ENCODE measurements around the gene AFG3L2.

Gene AFG3L2

GRCh38 chr18:12397793-12398192 is 20.8 kb upstream of the AFG3L2 start:
- no peak for DNase-seq (ENCODE audit: low read depth)
- no peak overlapping the region for H3K4me3 ChIP-seq (ENCODE audit: low read length)
- no peak for TF ChIP-seq CTCF (conservative IDR thresholded peaks at IDR 0.05; ENCODE audit: low read length)

- TF ChIP-seq CTCF (conservative IDR thresholded peaks at IDR 0.05; ENCODE audit: low read length): no peak
- H3K4me3 ChIP-seq (ENCODE audit: low read length): no peak overlapping the region
- DNase-seq (ENCODE audit: low read depth): no peak
Observed at GRCh38 chr18:12397254-12397653, 20.2 kb upstream of the AFG3L2 start.

DNA sequence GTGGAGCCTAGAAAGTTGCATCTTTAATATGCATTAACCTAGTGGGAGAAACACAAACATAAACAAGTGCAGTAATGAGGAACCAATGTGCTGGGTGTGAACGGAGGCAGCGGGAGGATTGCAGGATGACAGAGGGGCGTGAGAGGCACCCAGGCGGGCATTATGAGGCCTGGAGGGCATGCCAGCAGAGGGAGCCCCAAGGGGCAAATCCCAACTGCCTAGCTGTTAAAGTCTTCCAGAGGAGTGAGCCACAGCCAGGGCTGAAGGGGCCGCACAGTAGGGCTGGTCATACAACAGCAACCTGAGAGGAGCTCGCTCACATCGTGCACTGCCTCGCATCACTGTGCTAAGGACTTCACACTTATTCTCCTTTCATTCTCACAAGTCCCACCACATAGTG is 17.4 kb upstream of the AFG3L2 start:
- DNase-seq (ENCODE audit: low read depth): no peak
- H3K4me3 ChIP-seq (ENCODE audit: low read length): no peak overlapping the region
- peak; percentile 49 for TF ChIP-seq CTCF (conservative IDR thresholded peaks at IDR 0.05; ENCODE audit: low read length)

DNA sequence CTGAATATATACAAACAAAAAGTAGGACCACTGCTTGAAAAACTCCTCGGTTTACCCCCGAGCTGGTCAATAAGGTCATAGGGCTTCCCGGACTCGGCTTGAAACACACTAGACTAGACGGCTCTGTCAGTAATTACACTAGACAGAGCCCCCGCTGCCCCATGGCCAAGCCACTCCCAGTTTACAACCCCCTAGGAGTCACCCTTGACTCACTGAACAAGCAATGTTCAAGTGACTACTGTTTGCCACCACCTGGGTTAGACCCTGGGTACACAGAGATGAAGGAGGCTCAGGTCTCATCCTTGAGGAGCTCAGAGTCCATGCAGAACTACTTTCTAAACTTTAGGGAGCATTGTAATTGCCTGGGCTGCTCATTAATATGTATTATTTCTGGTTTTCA is 17.0 kb upstream of the AFG3L2 start:
- no peak overlapping the region for H3K4me3 ChIP-seq (ENCODE audit: low read length)
- DNase-seq (ENCODE audit: low read depth): no peak
- TF ChIP-seq CTCF (conservative IDR thresholded peaks at IDR 0.05; ENCODE audit: low read length): no peak

DNA sequence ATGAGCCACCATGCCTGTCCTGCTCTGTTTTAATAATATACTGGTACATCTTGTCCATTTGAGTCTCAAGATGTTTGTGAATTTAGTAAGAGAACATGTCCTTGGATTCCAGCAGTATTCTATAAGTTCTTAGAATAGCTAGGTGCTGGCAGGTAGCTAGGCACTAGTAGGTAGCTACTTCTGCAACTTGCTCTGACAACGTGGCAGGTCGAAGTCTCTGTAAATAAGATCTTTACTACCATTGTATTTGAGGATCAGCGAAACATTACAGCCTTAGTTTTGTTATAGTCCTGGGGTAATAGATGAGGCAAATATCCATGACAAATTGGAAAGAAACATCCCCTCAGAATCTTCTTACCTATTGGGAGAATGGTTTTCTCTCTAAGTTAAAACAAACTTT is 16.5 kb upstream of the AFG3L2 start:
- no peak for TF ChIP-seq CTCF (conservative IDR thresholded peaks at IDR 0.05; ENCODE audit: low read length)
- no peak for DNase-seq (ENCODE audit: low read depth)
- H3K4me3 ChIP-seq (ENCODE audit: low read length): no peak overlapping the region

DNA sequence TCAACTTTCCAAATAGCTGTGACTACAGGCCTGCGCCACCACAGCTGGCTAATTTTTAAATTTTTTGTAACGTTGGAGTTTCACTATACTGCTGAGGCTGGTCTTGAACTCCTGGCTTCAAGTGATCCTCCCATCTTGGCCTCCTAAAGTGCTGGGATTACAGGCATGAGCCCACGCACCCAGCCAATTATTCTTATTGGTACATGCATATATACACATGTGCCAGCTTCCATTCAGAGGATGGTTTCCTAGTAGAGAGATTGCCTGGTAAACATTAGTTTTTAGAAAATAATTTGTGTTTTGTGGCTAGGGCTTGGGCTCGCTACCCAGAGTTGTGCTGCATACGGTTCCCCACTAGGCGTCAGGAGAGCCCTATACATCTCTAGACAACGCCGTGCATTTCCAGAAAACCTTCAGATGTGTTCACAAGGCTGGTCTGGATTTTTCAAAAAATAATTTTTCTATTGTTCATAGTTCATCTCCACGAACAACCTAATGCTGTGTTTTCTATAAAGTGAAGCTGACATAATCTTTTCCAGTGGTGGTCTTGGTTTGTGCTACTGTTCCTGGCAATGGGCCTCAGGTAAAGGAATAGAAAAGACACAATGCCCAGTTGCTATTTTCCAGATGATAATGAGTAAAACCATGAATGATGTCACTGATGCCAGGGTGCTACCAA is 14.6 kb upstream of the AFG3L2 start:
- peak; percentile 99 for TF ChIP-seq CTCF (conservative IDR thresholded peaks at IDR 0.05; ENCODE audit: low read length)
- DNase-seq (ENCODE audit: low read depth): peak; percentile 66
- H3K4me3 ChIP-seq (ENCODE audit: low read length): no peak overlapping the region

DNA sequence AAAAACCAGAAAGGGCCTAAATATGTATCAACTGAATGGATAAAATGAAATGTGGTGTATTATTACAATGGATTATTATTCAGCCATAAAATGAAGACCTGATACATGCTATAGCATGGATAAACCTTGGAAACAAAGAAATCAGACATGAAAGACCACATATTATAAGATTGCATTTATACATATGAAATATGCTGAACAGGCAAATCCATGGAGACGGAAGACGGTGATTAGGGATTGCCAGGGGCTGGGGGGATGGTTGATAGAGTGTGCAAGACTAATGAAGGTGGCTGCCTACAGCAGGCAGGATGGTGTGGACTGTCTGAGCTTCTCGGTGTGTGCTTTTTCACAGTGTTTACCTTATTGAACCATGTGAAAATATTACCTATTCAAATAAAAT is 11.4 kb upstream of the AFG3L2 start:
- TF ChIP-seq CTCF (conservative IDR thresholded peaks at IDR 0.05; ENCODE audit: low read length): no peak
- H3K4me3 ChIP-seq (ENCODE audit: low read length): no peak overlapping the region
- DNase-seq (ENCODE audit: low read depth): no peak
